ENCODE results near the gene DDX55.

DNA sequence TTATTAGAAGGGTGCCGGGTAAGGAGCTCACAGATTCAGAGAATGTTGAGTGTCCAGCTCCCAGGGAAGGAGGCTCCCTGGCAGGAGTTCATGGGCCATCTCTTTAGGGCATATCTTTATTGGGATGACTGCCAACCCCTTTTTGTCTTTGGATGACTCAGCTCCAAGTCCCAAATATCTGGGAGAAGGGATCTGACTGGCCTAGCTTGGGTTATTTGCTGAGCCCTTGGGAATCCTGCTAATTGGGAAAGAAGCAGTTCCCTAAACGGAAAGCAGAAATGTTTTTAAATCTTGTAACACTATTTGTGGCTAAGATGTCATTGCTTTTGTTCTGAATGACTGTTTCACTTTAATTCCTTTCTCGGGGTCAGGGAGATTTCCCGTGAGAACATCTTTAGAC lies 12.6 kb downstream of the DDX55 start:
- TF ChIP-seq, protein P1, sequence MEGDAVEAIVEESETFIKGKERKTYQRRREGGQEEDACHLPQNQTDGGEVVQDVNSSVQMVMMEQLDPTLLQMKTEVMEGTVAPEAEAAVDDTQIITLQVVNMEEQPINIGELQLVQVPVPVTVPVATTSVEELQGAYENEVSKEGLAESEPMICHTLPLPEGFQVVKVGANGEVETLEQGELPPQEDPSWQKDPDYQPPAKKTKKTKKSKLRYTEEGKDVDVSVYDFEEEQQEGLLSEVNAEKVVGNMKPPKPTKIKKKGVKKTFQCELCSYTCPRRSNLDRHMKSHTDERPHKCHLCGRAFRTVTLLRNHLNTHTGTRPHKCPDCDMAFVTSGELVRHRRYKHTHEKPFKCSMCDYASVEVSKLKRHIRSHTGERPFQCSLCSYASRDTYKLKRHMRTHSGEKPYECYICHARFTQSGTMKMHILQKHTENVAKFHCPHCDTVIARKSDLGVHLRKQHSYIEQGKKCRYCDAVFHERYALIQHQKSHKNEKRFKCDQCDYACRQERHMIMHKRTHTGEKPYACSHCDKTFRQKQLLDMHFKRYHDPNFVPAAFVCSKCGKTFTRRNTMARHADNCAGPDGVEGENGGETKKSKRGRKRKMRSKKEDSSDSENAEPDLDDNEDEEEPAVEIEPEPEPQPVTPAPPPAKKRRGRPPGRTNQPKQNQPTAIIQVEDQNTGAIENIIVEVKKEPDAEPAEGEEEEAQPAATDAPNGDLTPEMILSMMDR (conservative IDR thresholded peaks at IDR 0.05 in 1 of 2, IDR thresholded peaks at IDR 0.05 in 1 of 2; ENCODE audit: extremely low read depth in 1 of 2, insufficient read depth in 1 of 2, low read depth in 1 of 2, low read length in 2 of 2) = no peak
- no peak for TF ChIP-seq EZH2 (IDR thresholded peaks at IDR 0.05; ENCODE audit: borderline replicate concordance, low read length)

Data from mammary epithelial cell (primary cell).